ENCODE measurements around the gene GRM8. TPM values are rescaled to one million over a fixed set of nuclear protein-coding genes. Genes with fewer than 3 reads are reported as not detected.

GRM8 gene
- total and polyA plus RNA-seq, 9 of the 15 experiments (the other 6 are each of a cell fraction or from before 2014, with no cell fraction given), result 0.13 TPM; not detected in 7

GRCh38 chr7:126668367-126668752 lies 584.4 kb downstream of the GRM8 start (continued):
- TF ChIP-seq MYC (IDR thresholded peaks at IDR 0.05; ENCODE audit: low read depth, low read length), result 0 out of 2 replicates have a peak, but pooled peaks have one; percentile 12
- no peak for TF ChIP-seq MYC (CRISPR knock-in tag; IDR thresholded peaks at IDR 0.05; ENCODE audit: borderline replicate concordance, low read depth)
- TF ChIP-seq FOXJ2 (tag; IDR thresholded peaks at IDR 0.05), result no peak
- TF ChIP-seq GABPA (tag; conservative IDR thresholded peaks at IDR 0.05; ENCODE audit: low read depth), result no peak
- TF ChIP-seq ZNF75A (CRISPR knock-in tag; IDR thresholded peaks at IDR 0.05), result no peak
- no peak for TF ChIP-seq MTF1 (CRISPR knock-in tag; IDR thresholded peaks at IDR 0.05; ENCODE audit: borderline replicate concordance)
- no peak for TF ChIP-seq ZNF263 (CRISPR knock-in tag; IDR thresholded peaks at IDR 0.05; ENCODE audit: borderline replicate concordance)
- TF ChIP-seq CXXC5 (CRISPR knock-in tag; IDR thresholded peaks at IDR 0.05), result 0 out of 2 replicates have a peak, but pooled peaks have one; percentile 5
- TF ChIP-seq COPS2 (conservative IDR thresholded peaks at IDR 0.05), result no peak

- no TSS peak for BruUV-seq (replicated peaks)
- no peaks in the 10 kb centered on the region for H3K27me3 ChIP-seq (ENCODE audit: control insufficient read depth in 2 of 2, insufficient read depth in 2 of 2, low read length in 2 of 2)
- FAIRE-seq, result peak; percentile 96
- H3K79me2 ChIP-seq (ENCODE audit: control insufficient read depth, insufficient read depth, low read length), result peaks cover 18% of the 10 kb centered on the region
- H3K36me3 ChIP-seq (ENCODE audit: control insufficient read depth, insufficient read depth, low read length), result no peaks in the 10 kb centered on the region
- peak overlapping the region; percentile 86 to 96 for H3K9ac ChIP-seq (ENCODE audit: insufficient read depth in 1 of 2, low read depth in 2 of 2, low read length in 2 of 2)
- ChIA-PET CTCF (ENCODE audit: low intra/inter-chr PET ratio) (no interaction called here), POLR2A (interaction anchor here (0.5 to 1.6 kb wide), 4 partner anchors 10 to 1498 kb away, joined by 3 read pairs; no protein-coding TSS in a partner anchor)
- H3K4me2 ChIP-seq (ENCODE audit: insufficient read depth, low read length), result peak overlapping the region; percentile 97
- H4K20me1 ChIP-seq (replicated peaks; ENCODE audit: control insufficient read depth, insufficient read depth, low read length), result no peaks in the 10 kb centered on the region
- peaks cover 3 to 10% of the 10 kb centered on the region in 2 experiments; a peak in 4 of 5 replicates for H3K4me1 ChIP-seq (replicated peaks in 1 of 2; ENCODE audit: control insufficient read depth in 2 of 2, insufficient read depth in 2 of 2, low read length in 2 of 2)
- peak; percentile 100 for ATAC-seq
- in situ Hi-C loops (cut with MboI) (no loop called here), intact Hi-C loops (cut with micrococcal nuclease) (loop anchor here (1.0 kb wide), 1 partner anchor 33 kb away; no protein-coding TSS in a partner anchor)
- peak overlapping the region; percentile 76 for H3K27ac ChIP-seq (ENCODE audit: extremely low read depth, low read depth, low read length)
- H3K9me3 ChIP-seq (replicated peaks; ENCODE audit: control insufficient read depth, insufficient read depth, low read depth, low read length), result no peaks in the 10 kb centered on the region
- peak overlapping the region; percentile 62 for H3K4me3 ChIP-seq
- no peaks in the 10 kb centered on the region for H3K9me1 ChIP-seq (ENCODE audit: control insufficient read depth, insufficient read depth, low read length)
- peak overlapping the region; percentile 100 for H2AFZ ChIP-seq (ENCODE audit: low read depth, low read length)
- peak; percentile 75 to 97 (median 80) for DNase-seq (ENCODE audit: extremely low read depth in 1 of 4, low spot score in 3 of 4)
- 2% methylated on average over 14 of the region's 14 CpGs for WGBS (ENCODE audit: insufficient coverage, low coverage, missing lambda C conversion rate)
- TF ChIP-seq ZNF696 (CRISPR knock-in tag; conservative IDR thresholded peaks at IDR 0.05) (no peak), ERF (CRISPR knock-in tag; IDR thresholded peaks at IDR 0.05) (peak; percentile 57; the same call in 1 of the 2 replicates), ZBTB49 (CRISPR knock-in tag; IDR thresholded peaks at IDR 0.05; ENCODE audit: borderline replicate concordance) (no peak), IFI16 (CRISPR knock-in tag; IDR thresholded peaks at IDR 0.05) (no peak), CLOCK (CRISPR knock-in tag; IDR thresholded peaks at IDR 0.05; ENCODE audit: borderline replicate concordance) (no peak)
Measured at GRCh38 chr7:126667742-126668366, 584.9 kb downstream of the GRM8 start.

All from K562 (cell line).